Thoracic aorta (tissue), 2 donors: ENCODE measurements around the gene EHMT1. TPM values are rescaled to one million over a fixed set of nuclear protein-coding genes. Genes with fewer than 3 reads are reported as not detected.

Experiments
- ATAC-seq: fragments of 150-250 bp; one replicate; pipeline ENCODE4 v1.8.0; 2017; ENCODE audit warnings: low read depth; ENCODE audit not compliant: insufficient number of reproducible peaks, low FRiP score
- DNase-seq: peaks from one replicate; pipeline ENCODE4 v3.0.0-alpha.2; 2020; ENCODE audit warnings: low spot score
- H3K27ac ChIP-seq, 2 donors: fragments of 200-600 bp; sonication (generic); 1 replicate in 1 of 2; 2 replicates in 1 of 2; pipeline ENCODE4 v1.5.1; 2016; ENCODE audit warnings: mild to moderate bottlenecking in 2 of 2, moderate library complexity in 2 of 2
- H3K27me3 ChIP-seq: fragments of 200-600 bp; sonication (generic); replicated peaks from 2 replicates; pipeline ENCODE4 v1.6.0; 2016; ENCODE audit warnings: mild to moderate bottlenecking; ENCODE audit not compliant: insufficient read depth
- H3K36me3 ChIP-seq: fragments of 200-600 bp; sonication (generic); one replicate; pipeline ENCODE4 v1.5.1; 2016
- H3K4me1 ChIP-seq, 2 donors: fragments of 200-600 bp; sonication (generic); 1 replicate in 1 of 2; 2 replicates in 1 of 2; pipeline versions ENCODE4 v1.5.1 to v1.6.0; 2016; ENCODE audit warnings: low read depth in 2 of 2, mild to moderate bottlenecking in 1 of 2; ENCODE audit not compliant: control insufficient read depth in 1 of 2
- H3K4me3 ChIP-seq: fragments of 200-600 bp; sonication (generic); 2 replicates; pipeline ENCODE4 v1.5.1; 2016; ENCODE audit warnings: mild to moderate bottlenecking
- H3K9me3 ChIP-seq: fragments of 200-600 bp; sonication (generic); 2 replicates; pipeline ENCODE4 v1.5.1; 2016
- total RNA-seq, 2 donors: library from RNA; depleted of rRNA; stranded (reverse); fragments of >200 nt; gene quantifications; one replicate each; pipeline versions ENCODE4 v1.1.0 to v1.2.3, GENCODE V29; 2016
- TF ChIP-seq, protein P1 (sequence below): fragments of 200-600 bp; sonication (generic); IDR thresholded peaks from one replicate; pipeline ENCODE4 v1.5.1; 2019; ENCODE audit warnings: antibody characterized with exemption

Gene EHMT1
- total RNA-seq, 2 donors from 2014 or later: 67.6 to 150 TPM

DNA sequence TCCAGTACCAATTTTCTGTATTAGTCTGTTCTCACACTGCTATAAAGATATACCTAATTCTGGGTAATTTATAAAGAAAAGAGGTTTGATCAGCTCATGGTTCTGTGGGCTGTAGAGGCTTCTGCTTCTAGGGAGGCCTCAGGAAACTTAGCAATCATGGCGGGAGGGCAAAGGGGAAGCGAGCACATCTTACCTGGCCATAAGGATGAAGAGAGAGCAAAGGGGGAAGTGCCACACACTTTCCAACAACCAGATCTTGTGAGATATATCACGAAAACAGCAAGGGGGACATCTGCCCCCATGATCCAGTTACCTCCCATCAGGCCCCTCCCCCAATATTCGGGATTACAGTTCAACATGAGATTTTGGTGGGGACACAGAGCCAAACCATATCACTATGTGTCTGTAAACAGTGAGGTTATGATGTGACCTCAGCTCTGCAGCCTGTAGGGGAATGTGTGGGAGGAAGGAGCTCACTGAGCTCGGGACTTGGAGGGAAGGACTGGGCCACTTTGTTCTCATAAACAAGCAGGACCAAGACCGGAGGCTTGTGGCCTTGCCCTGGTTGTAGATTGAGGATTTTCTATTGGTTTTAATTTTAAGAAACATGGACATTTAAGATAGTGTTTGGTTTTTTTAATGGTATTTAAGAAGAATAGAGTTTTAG, 85.2 kb downstream of the EHMT1 start:
- Histone ChIP-seq H3K27me3 (no peaks in the 10 kb centered on the region), H3K27ac (no peak overlapping the region), H3K4me1 (peaks cover 0 to 6% of the 10 kb centered on the region in 2 donors), H3K4me3 (no peak overlapping the region), H3K36me3 (no peaks in the 10 kb centered on the region), H3K9me3 (peaks cover 8% of the 10 kb centered on the region)
- DNase-seq (no peak), ATAC-seq (no peak)
- TF ChIP-seq, protein P1, sequence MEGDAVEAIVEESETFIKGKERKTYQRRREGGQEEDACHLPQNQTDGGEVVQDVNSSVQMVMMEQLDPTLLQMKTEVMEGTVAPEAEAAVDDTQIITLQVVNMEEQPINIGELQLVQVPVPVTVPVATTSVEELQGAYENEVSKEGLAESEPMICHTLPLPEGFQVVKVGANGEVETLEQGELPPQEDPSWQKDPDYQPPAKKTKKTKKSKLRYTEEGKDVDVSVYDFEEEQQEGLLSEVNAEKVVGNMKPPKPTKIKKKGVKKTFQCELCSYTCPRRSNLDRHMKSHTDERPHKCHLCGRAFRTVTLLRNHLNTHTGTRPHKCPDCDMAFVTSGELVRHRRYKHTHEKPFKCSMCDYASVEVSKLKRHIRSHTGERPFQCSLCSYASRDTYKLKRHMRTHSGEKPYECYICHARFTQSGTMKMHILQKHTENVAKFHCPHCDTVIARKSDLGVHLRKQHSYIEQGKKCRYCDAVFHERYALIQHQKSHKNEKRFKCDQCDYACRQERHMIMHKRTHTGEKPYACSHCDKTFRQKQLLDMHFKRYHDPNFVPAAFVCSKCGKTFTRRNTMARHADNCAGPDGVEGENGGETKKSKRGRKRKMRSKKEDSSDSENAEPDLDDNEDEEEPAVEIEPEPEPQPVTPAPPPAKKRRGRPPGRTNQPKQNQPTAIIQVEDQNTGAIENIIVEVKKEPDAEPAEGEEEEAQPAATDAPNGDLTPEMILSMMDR: no peak

DNA sequence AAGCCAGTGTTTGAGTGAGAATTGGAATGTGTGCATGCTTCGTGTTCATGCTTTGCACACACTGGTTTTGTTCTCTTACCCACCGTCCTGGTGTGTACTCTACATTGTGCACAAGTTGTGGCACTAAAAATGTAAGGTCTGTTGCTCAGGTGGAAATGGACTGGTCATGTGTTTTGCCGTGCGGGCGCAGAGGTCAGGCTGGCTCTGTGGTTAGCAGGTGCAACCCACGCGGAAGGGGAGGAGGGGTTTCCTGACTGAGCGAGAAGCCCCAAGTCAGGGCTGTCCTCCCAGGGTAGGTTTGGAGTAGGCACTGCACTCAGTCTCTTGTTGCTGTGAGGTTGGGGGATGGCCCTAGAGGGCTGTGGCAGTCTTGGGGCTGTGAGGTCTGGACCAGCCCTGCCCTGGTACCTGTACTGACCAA, 86.6 kb downstream of the EHMT1 start:
- H3K9me3 ChIP-seq: peaks cover 8% of the 10 kb centered on the region
- DNase-seq: no peak
- H3K27ac ChIP-seq: no peak overlapping the region
- no peak for ATAC-seq
- no peaks in the 10 kb centered on the region for H3K27me3 ChIP-seq
- TF ChIP-seq, protein P1: no peak
- H3K4me3 ChIP-seq: no peak overlapping the region
- no peaks in the 10 kb centered on the region for H3K36me3 ChIP-seq
- H3K4me1 ChIP-seq: peaks cover 0 to 6% of the 10 kb centered on the region in 2 donors

DNA sequence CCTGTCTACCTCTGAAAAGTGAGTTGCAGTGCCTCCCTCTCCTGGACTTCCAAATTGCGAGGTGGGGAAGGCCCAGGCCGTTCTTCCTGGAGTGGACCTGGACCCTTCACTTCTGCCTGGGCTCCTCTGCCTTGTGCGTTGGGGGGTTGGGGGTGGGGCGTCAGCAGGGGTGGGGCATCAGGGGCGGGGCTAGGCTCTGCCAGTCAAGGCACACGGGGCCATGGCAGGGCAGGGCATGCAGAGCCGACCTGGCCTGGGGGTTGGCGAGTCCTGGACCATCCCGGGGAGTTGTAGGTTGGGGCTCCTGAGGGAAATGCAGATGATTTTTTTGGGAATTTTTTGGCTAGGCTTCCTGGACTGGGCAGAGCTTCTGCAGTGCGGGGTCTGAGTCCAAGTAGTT, 87.1 kb downstream of the EHMT1 start:
- DNase-seq (no peak), ATAC-seq (no peak)
- Histone ChIP-seq H3K27me3 (no peaks in the 10 kb centered on the region), H3K9me3 (peaks cover 8% of the 10 kb centered on the region), H3K27ac (no peak overlapping the region), H3K36me3 (peaks cover 1% of the 10 kb centered on the region), H3K4me3 (no peak overlapping the region), H3K4me1 (peaks cover 0 to 6% of the 10 kb centered on the region in 2 donors)
- TF ChIP-seq, protein P1: no peak

DNA sequence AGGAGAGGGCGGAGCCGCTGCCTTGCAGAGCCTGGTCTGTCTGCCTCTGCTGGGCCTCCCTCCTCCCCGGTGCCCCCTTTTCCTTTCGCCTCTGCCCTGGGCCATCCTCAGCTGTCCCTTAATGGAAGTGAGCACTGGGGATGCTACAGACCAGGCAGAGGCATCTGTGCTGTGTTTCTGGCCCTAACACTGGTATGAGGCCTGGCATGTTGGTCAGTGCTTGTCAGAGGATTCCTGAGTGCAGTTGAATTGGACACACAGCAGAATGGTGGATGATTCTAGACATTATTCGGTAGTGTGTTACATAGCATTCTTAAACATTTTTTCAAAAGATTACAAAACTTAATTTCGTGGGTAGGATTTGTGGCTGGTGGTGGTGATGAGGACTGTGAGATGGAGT, 88.6 kb downstream of the EHMT1 start:
- no peak for ATAC-seq
- TF ChIP-seq, protein P1: no peak
- peaks cover 0 to 6% of the 10 kb centered on the region in 2 donors for H3K4me1 ChIP-seq

DNA sequence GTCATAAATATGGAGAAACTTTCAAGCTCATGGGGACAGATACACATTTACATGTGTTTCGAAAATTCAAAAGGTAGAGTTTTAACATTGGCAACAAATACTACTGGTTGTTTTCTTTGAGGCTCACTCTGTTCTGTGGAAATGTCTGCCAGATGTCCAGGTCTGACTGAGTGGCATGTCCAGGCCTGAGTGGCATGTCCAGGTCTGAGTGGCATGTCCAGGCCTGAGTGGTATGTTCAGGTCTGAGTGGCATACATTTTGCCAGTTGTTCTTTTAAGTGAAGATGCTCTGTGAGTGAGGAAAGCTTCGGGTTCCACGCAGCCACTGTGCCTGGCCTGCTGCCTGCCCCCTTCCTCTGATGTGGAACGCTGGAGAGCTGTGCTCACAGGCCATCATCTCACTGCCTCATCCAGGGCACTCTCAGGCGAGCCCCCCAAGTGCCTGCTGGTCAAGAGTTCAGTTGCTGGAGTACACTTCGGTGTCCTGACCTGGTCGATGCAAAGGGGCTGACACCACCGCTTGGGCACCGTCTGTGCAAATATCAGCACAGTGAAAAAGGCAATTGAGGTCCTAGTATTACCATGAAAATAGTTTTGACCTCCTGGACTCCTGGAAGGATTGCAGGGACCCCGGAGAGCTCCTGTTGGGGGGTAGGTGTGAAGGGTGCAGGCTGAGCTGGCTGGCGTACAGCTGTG, 89.9 kb downstream of the EHMT1 start:
- no peak for ATAC-seq
- TF ChIP-seq, protein P1: no peak
- peaks cover 12% of the 10 kb centered on the region for H3K36me3 ChIP-seq
- H3K4me1 ChIP-seq: peaks cover 0 to 6% of the 10 kb centered on the region in 2 donors
- no peak for DNase-seq
- H3K9me3 ChIP-seq: no peaks in the 10 kb centered on the region
- no peak overlapping the region for H3K4me3 ChIP-seq
- no peaks in the 10 kb centered on the region for H3K27me3 ChIP-seq
- H3K27ac ChIP-seq: no peak overlapping the region

More for the DNA sequence above, 88.6 kb downstream of the EHMT1 start:
- H3K27ac ChIP-seq: no peak overlapping the region
- DNase-seq: no peak
- peaks cover 8% of the 10 kb centered on the region for H3K9me3 ChIP-seq
- H3K4me3 ChIP-seq: no peak overlapping the region
- H3K27me3 ChIP-seq: no peaks in the 10 kb centered on the region
- peaks cover 12% of the 10 kb centered on the region for H3K36me3 ChIP-seq
